HL-60 (cell line): ENCODE measurements around the gene SYNC.
"Not testable (repeated sequence)": the region's sequence is repeated elsewhere in the genome, so short reads cannot be mapped to it uniquely, and the experiment has no call there.

Source experiments
- DNase-seq, 2 experiments: peaks; one replicate each; pipeline ENCODE4 v3.0.0-alpha.2; 2010 to 2020; ENCODE audit warnings: low read depth in 1 of 2, low spot score in 1 of 2
- H3K27ac ChIP-seq: fragments of 250-450 bp; sonication (Bioruptor Pico); replicated peaks from 2 replicates; pipeline ENCODE4 v1.5.1; 2020; ENCODE audit warnings: mild to moderate bottlenecking, moderate library complexity
- H3K27me3 ChIP-seq: fragments of 250-450 bp; sonication (Bioruptor Pico); 2 replicates; pipeline ENCODE4 v1.5.1; 2021; ENCODE audit warnings: mild to moderate bottlenecking, moderate library complexity; ENCODE audit not compliant: insufficient read depth, poor library complexity, severe bottlenecking
- H3K4me3 ChIP-seq: replicated peaks from 2 replicates; pipeline ENCODE4 v1.5.1; 2011; ENCODE audit warnings: mild to moderate bottlenecking, control low read depth, low read length; ENCODE audit not compliant: insufficient read depth
- CTCF ChIP-seq: IDR thresholded peaks from one replicate; pipeline ENCODE4 v1.5.1; 2011; ENCODE audit warnings: low read length, control low read depth, inconsistent platforms; ENCODE audit not compliant: insufficient read depth
- GABPA ChIP-seq: IDR thresholded peaks from 2 replicates; pipeline ENCODE4 v1.6.1; 2012; ENCODE audit warnings: low read depth
- POLR2AphosphoS5 ChIP-seq: IDR thresholded peaks from 2 replicates; pipeline ENCODE4 v1.6.1; 2012; ENCODE audit warnings: low read depth
- SPI1 ChIP-seq: IDR thresholded peaks from 2 replicates; pipeline ENCODE4 v1.6.1; 2012; ENCODE audit warnings: low read depth, mild to moderate bottlenecking, borderline replicate concordance
- TF ChIP-seq, protein P1 (sequence below): IDR thresholded peaks from 2 replicates; pipeline ENCODE4 v1.6.1; 2012; ENCODE audit warnings: low read depth; ENCODE audit not compliant: insufficient replicate concordance

SYNC gene

DNA sequence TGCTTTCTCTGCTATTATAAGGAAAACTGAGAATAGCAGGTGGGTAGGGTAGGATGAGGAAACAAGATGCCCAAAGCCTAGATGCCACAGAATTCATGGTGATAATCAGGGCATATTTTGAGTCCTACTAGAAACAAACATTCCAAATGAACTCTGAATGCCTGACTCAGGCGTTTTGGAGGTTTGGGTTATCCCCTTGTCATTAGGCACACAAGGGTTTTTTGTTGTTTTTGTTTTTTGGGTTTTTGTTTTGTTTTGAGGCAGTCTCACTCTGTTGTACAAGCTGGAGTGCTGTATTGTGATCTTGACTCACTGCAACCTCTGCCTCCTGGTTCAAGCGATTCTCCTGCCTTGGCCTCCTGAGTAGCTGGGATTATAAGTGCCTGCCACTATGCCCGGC, 19.2 kb downstream of the SYNC start:
- Histone ChIP-seq H3K27ac (no peak overlapping the region), H3K4me3 (no peak overlapping the region)
- TF ChIP-seq GABPA (no peak), SPI1 (no peak), POLR2AphosphoS5 (no peak), CTCF (no peak)
- TF ChIP-seq, protein P1, sequence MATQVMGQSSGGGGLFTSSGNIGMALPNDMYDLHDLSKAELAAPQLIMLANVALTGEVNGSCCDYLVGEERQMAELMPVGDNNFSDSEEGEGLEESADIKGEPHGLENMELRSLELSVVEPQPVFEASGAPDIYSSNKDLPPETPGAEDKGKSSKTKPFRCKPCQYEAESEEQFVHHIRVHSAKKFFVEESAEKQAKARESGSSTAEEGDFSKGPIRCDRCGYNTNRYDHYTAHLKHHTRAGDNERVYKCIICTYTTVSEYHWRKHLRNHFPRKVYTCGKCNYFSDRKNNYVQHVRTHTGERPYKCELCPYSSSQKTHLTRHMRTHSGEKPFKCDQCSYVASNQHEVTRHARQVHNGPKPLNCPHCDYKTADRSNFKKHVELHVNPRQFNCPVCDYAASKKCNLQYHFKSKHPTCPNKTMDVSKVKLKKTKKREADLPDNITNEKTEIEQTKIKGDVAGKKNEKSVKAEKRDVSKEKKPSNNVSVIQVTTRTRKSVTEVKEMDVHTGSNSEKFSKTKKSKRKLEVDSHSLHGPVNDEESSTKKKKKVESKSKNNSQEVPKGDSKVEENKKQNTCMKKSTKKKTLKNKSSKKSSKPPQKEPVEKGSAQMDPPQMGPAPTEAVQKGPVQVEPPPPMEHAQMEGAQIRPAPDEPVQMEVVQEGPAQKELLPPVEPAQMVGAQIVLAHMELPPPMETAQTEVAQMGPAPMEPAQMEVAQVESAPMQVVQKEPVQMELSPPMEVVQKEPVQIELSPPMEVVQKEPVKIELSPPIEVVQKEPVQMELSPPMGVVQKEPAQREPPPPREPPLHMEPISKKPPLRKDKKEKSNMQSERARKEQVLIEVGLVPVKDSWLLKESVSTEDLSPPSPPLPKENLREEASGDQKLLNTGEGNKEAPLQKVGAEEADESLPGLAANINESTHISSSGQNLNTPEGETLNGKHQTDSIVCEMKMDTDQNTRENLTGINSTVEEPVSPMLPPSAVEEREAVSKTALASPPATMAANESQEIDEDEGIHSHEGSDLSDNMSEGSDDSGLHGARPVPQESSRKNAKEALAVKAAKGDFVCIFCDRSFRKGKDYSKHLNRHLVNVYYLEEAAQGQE = no peak

GRCh38 chr1:32681999-32682398, 20.6 kb downstream of the SYNC start:
- Histone ChIP-seq H3K27me3 (no peaks in the 10 kb centered on the region), H3K4me3 (no peak overlapping the region), H3K27ac (no peak overlapping the region)
- TF ChIP-seq POLR2AphosphoS5 = no peak
- TF ChIP-seq SPI1 = no peak
- DNase-seq = no peak

More for the DNA sequence above, 19.2 kb downstream of the SYNC start:
- DNase-seq = no peak
- no peaks in the 10 kb centered on the region for H3K27me3 ChIP-seq

- TF ChIP-seq POLR2AphosphoS5 (no peak), GABPA (no peak), SPI1 (no peak), CTCF (no peak)
- TF ChIP-seq, protein P1 = no peak
- Histone ChIP-seq H3K27me3 (no peaks in the 10 kb centered on the region), H3K4me3 (no peak overlapping the region), H3K27ac (no peak overlapping the region)
- DNase-seq = no peak
These were observed 21.1 kb downstream of the SYNC start for GRCh38 chr1:32681509-32681908.

DNA sequence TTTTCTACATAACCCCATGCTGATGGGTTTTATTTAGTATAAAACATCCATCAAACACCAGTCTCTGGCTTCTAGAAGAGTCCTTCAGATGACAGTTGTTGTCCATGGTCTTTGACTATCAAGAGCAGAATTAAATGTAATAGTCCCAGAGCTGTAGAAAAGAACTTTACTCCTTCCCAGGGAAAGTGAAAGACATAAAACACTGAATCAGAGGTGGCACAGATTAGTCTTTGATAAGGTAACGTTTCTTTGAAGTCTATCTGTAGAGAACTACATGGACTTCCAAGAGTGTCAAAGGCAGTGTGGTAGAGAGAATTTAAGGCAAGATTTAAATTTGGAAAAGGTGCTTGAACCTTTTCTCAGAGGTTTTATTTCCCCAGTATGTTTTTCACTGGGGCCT, 21.9 kb downstream of the SYNC start:
- Histone ChIP-seq H3K4me3 (no peak overlapping the region), H3K27ac (no peak overlapping the region), H3K27me3 (no peaks in the 10 kb centered on the region)
- TF ChIP-seq CTCF (no peak), POLR2AphosphoS5 (no peak), SPI1 (no peak), GABPA (no peak)
- TF ChIP-seq, protein P1 = no peak
- no peak for DNase-seq

DNA sequence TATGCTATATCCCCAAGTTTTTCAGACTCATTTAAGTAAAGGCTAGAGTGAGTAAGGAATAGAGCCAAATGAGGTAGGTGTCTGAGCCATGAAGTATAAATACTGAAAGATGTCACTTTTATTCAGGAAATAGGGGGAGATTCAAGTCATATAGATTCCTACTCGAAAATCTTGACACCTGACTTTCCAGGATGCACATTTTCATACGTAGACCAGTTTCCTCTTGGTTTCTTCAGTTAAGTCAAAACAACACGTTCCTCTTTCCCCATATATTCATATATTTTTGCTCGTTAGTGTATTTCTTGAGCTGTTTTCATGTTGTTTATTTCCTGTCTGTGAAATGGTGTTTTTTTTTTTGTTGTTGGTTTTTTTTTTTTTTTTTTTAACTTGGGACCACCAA, 22.6 kb downstream of the SYNC start:
- H3K27ac ChIP-seq, H3K4me3 ChIP-seq, H3K27me3 ChIP-seq, DNase-seq: not testable (repeated sequence)
